Skeletal muscle satellite cell (primary cell): ENCODE data around the gene NHSL1.

ENCODE experiments used
- H3K27me3 ChIP-seq: 2 replicates; pipeline ENCODE4 v1.7.0; 2013; ENCODE audit warnings: low read length; ENCODE audit not compliant: control insufficient read depth, insufficient read depth
- H3K36me3 ChIP-seq: 2 replicates; pipeline ENCODE4 v1.7.0; 2013; ENCODE audit warnings: mild to moderate bottlenecking, control low read depth, low read length; ENCODE audit not compliant: insufficient read depth
- H3K4me1 ChIP-seq: 2 replicates; pipeline ENCODE4 v1.7.0; 2013; ENCODE audit warnings: low read length; ENCODE audit not compliant: control insufficient read depth, insufficient read depth
- H3K4me2 ChIP-seq: 2 replicates; pipeline ENCODE4 v1.7.0; 2013; ENCODE audit warnings: mild to moderate bottlenecking, low read length
- H3K4me3 ChIP-seq: 2 replicates; pipeline ENCODE4 v1.7.0; 2013; ENCODE audit warnings: low read length
- H3K9ac ChIP-seq: 2 replicates; pipeline ENCODE4 v1.7.0; 2013; ENCODE audit warnings: mild to moderate bottlenecking, low read depth, low read length, moderate library complexity
- H3K9me3 ChIP-seq: replicated peaks from 2 replicates; pipeline ENCODE4 v1.7.0; 2013; ENCODE audit warnings: mild to moderate bottlenecking, control low read depth, low read length

NHSL1 gene

GRCh38 chr6:138473144-138473543 is 26.1 kb downstream of the NHSL1 start:
- no peak overlapping the region for H3K9ac ChIP-seq
- no peaks in the 10 kb centered on the region for H3K27me3 ChIP-seq
- no peak overlapping the region for H3K4me2 ChIP-seq
- H3K4me3 ChIP-seq, result no peak overlapping the region
- no peaks in the 10 kb centered on the region for H3K36me3 ChIP-seq
- no peaks in the 10 kb centered on the region for H3K9me3 ChIP-seq
- peaks cover 15% of the 10 kb centered on the region for H3K4me1 ChIP-seq

GRCh38 chr6:138468320-138469015 is 30.8 kb downstream of the NHSL1 start:
- Histone ChIP-seq H3K4me1 (peaks cover 30% of the 10 kb centered on the region), H3K4me2 (peak overlapping the region; percentile 37), H3K36me3 (peaks cover 5% of the 10 kb centered on the region), H3K27me3 (no peaks in the 10 kb centered on the region), H3K9ac (no peak overlapping the region), H3K9me3 (no peaks in the 10 kb centered on the region), H3K4me3 (no peak overlapping the region)

GRCh38 chr6:138467901-138468300 is 31.4 kb downstream of the NHSL1 start:
- no peaks in the 10 kb centered on the region for H3K27me3 ChIP-seq
- no peak overlapping the region for H3K9ac ChIP-seq
- no peaks in the 10 kb centered on the region for H3K9me3 ChIP-seq
- H3K4me2 ChIP-seq, result no peak overlapping the region
- H3K36me3 ChIP-seq, result peaks cover 5% of the 10 kb centered on the region
- no peak overlapping the region for H3K4me3 ChIP-seq
- H3K4me1 ChIP-seq, result peaks cover 30% of the 10 kb centered on the region

DNA sequence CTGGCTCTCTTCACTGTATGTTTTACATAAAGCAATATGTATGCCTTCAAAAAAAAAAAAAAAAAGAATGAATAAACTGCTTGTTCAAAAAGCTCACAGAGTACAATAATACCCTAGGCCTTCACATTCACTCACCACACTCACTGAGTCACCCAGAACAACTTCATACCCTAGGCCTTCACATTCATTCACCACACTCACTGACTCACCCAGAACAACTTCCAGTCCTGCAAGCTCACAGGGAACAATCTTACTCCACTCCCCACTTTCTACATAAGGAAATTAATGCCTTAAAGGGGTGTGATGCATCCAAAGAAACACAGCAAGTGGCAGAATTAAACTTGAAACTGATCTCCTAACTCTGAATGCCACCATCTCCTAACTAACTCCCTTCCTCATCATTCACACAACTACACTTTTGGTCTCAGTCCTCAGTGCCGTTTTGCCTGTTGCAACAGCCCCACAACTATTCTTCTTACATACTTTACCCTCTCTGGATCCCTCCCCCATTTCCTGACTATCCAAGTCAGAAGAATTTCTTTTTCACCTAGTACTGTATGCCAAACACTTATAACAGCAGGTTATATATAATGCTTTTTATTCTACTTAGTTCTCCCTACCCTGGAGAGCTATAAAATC is 34.2 kb downstream of the NHSL1 start:
- Histone ChIP-seq H3K36me3 (peaks cover 5% of the 10 kb centered on the region), H3K4me1 (peaks cover 30% of the 10 kb centered on the region), H3K9ac (peak overlapping the region; percentile 50), H3K4me2 (peak overlapping the region; percentile 88), H3K4me3 (peak overlapping the region; percentile 58), H3K27me3 (no peaks in the 10 kb centered on the region), H3K9me3 (no peaks in the 10 kb centered on the region)

- Histone ChIP-seq H3K4me1 (peaks cover 24% of the 10 kb centered on the region), H3K36me3 (peaks cover 5% of the 10 kb centered on the region), H3K9me3 (no peaks in the 10 kb centered on the region), H3K4me3 (no peak overlapping the region), H3K9ac (no peak overlapping the region), H3K27me3 (no peaks in the 10 kb centered on the region), H3K4me2 (no peak overlapping the region)
These were observed 35.2 kb downstream of the NHSL1 start for GRCh38 chr6:138464085-138464484.

- no peak overlapping the region for H3K4me2 ChIP-seq
- no peak overlapping the region for H3K9ac ChIP-seq
- H3K27me3 ChIP-seq, result no peaks in the 10 kb centered on the region
- H3K4me3 ChIP-seq, result no peak overlapping the region
- peaks cover 12% of the 10 kb centered on the region for H3K4me1 ChIP-seq
- H3K9me3 ChIP-seq, result no peaks in the 10 kb centered on the region
- peaks cover 5% of the 10 kb centered on the region for H3K36me3 ChIP-seq
These were observed 37.6 kb downstream of the NHSL1 start for GRCh38 chr6:138461647-138462046.

DNA sequence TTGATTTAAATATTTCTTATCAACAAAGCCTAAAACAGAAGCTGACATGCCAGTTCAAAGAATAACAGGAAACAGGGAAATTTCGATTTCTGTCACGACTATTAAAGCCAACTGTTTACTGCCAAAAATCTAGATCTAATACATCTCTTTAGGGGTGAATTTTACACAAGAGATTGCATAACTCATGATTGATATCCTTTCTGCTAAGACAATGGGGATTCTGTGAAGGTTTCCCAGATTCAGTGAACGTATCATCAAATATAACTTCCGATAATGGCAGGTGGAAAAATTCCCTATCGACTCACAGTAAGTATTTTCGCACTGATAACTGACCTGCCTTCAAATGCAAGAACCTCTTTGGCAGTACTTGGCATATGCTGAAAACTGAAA is 42.9 kb downstream of the NHSL1 start:
- H3K27me3 ChIP-seq, result no peaks in the 10 kb centered on the region
- no peaks in the 10 kb centered on the region for H3K9me3 ChIP-seq
- no peak overlapping the region for H3K4me3 ChIP-seq
- no peak overlapping the region for H3K9ac ChIP-seq
- peak overlapping the region; percentile 23 for H3K4me2 ChIP-seq
- H3K36me3 ChIP-seq, result no peaks in the 10 kb centered on the region
- peaks cover 17% of the 10 kb centered on the region for H3K4me1 ChIP-seq

- H3K4me2 ChIP-seq, result peak overlapping the region; percentile 23
- peaks cover 17% of the 10 kb centered on the region for H3K4me1 ChIP-seq
- no peaks in the 10 kb centered on the region for H3K9me3 ChIP-seq
- H3K4me3 ChIP-seq, result no peak overlapping the region
- no peak overlapping the region for H3K9ac ChIP-seq
- no peaks in the 10 kb centered on the region for H3K36me3 ChIP-seq
- H3K27me3 ChIP-seq, result no peaks in the 10 kb centered on the region
These were observed 43.4 kb downstream of the NHSL1 start for GRCh38 chr6:138455746-138456400.

- Histone ChIP-seq H3K36me3 (no peaks in the 10 kb centered on the region), H3K4me1 (peaks cover 17% of the 10 kb centered on the region), H3K9ac (no peak overlapping the region), H3K4me2 (peak overlapping the region; percentile 23), H3K27me3 (no peaks in the 10 kb centered on the region), H3K4me3 (no peak overlapping the region), H3K9me3 (no peaks in the 10 kb centered on the region)
These were observed 44.1 kb downstream of the NHSL1 start for GRCh38 chr6:138454981-138455706.

GRCh38 chr6:138451043-138451442 is 48.3 kb downstream of the NHSL1 start:
- no peak overlapping the region for H3K9ac ChIP-seq
- peaks cover 14% of the 10 kb centered on the region for H3K4me1 ChIP-seq
- no peaks in the 10 kb centered on the region for H3K9me3 ChIP-seq
- no peak overlapping the region for H3K4me2 ChIP-seq
- no peaks in the 10 kb centered on the region for H3K36me3 ChIP-seq
- no peak overlapping the region for H3K4me3 ChIP-seq
- H3K27me3 ChIP-seq, result no peaks in the 10 kb centered on the region

DNA sequence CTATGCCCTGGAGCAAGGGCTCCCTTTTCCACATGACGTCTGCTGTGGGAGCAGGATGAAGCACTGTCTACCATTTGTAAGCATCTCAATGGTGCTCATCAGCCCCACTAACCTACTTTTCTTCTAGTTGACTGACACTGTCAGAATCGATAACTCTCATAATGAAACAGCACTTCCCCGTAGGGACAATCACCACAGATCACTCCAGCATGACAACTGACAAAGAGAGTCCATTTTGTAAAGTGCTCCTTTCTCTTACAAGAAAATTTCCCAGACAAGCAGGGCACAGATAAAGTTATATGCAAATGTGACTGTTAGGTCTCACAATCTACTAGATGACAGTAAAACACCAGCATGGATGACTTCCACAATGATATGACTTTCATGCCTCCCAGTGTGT is 48.8 kb downstream of the NHSL1 start:
- H3K36me3 ChIP-seq, result no peaks in the 10 kb centered on the region
- no peak overlapping the region for H3K4me3 ChIP-seq
- H3K4me1 ChIP-seq, result peaks cover 8% of the 10 kb centered on the region
- H3K9ac ChIP-seq, result no peak overlapping the region
- no peaks in the 10 kb centered on the region for H3K27me3 ChIP-seq
- H3K4me2 ChIP-seq, result no peak overlapping the region
- H3K9me3 ChIP-seq, result no peaks in the 10 kb centered on the region
